ENCODE measurements around the gene MYOM3. TPM values are rescaled to one million over a fixed set of nuclear protein-coding genes. Genes with fewer than 3 reads are reported as not detected.

Gene MYOM3
- total RNA-seq, 2 experiments from 2014 or later = not detected

GRCh38 chr1:24081190-24081589, 30.7 kb downstream of the MYOM3 start:
- H3K4me1 Mint-ChIP-seq = no peaks in the 10 kb centered on the region
- CTCF ChIA-PET = interaction anchor here (2.1 kb wide), 1 partner anchor 70 kb away, joined by 4 read pairs; no protein-coding TSS in a partner anchor
- ATAC-seq = no peak

GRCh38 chr1:24080131-24080530, 31.8 kb downstream of the MYOM3 start:
- Mint-ChIP-seq H3K36me3 (no peaks in the 10 kb centered on the region), H3K4me3 (no peak overlapping the region), H3K27me3 (peaks cover 6% of the 10 kb centered on the region), H3K4me1 (no peaks in the 10 kb centered on the region), H3K9me3 (ENCODE audit: low read depth) (no peaks in the 10 kb centered on the region), H3K27ac (no peak overlapping the region)
- CTCF ChIA-PET = no interaction called here
- no peak for ATAC-seq
- no peak for DNase-seq

More at GRCh38 chr1:24081190-24081589, 30.7 kb downstream of the MYOM3 start:
- Mint-ChIP-seq H3K27ac (no peak overlapping the region), H3K36me3 (no peaks in the 10 kb centered on the region), H3K9me3 (ENCODE audit: low read depth) (no peaks in the 10 kb centered on the region), H3K4me3 (no peak overlapping the region), H3K27me3 (peaks cover 7% of the 10 kb centered on the region)
- DNase-seq = no peak

GRCh38 chr1:24077278-24077978, 34.5 kb downstream of the MYOM3 start:
- ATAC-seq (no peak), DNase-seq (no peak)
- H3K4me1 Mint-ChIP-seq = no peaks in the 10 kb centered on the region
- H3K27ac Mint-ChIP-seq = no peak overlapping the region
- H3K27me3 Mint-ChIP-seq = peaks cover 3% of the 10 kb centered on the region
- H3K4me3 Mint-ChIP-seq = no peak overlapping the region
- H3K36me3 Mint-ChIP-seq = no peaks in the 10 kb centered on the region
- H3K9me3 Mint-ChIP-seq (ENCODE audit: low read depth) = no peaks in the 10 kb centered on the region
- CTCF ChIA-PET = no interaction called here

GRCh38 chr1:24075946-24076345, 36.0 kb downstream of the MYOM3 start:
- Mint-ChIP-seq H3K4me1 (peaks cover 1% of the 10 kb centered on the region), H3K4me3 (no peak overlapping the region), H3K9me3 (ENCODE audit: low read depth) (no peaks in the 10 kb centered on the region), H3K27me3 (peaks cover 6% of the 10 kb centered on the region), H3K27ac (no peak overlapping the region), H3K36me3 (no peaks in the 10 kb centered on the region)
- ATAC-seq (no peak), DNase-seq (no peak)
- CTCF ChIA-PET = no interaction called here

- DNase-seq (no peak), ATAC-seq (no peak)
- Mint-ChIP-seq H3K9me3 (ENCODE audit: low read depth) (no peaks in the 10 kb centered on the region), H3K27me3 (peaks cover 10% of the 10 kb centered on the region), H3K36me3 (no peaks in the 10 kb centered on the region), H3K4me3 (no peak overlapping the region), H3K27ac (no peak overlapping the region), H3K4me1 (peaks cover 4% of the 10 kb centered on the region)
- CTCF ChIA-PET = no interaction called here
Measured at GRCh38 chr1:24075590-24075854, 36.4 kb downstream of the MYOM3 start.

- ATAC-seq (no peak), DNase-seq (no peak)
- Mint-ChIP-seq H3K4me3 (no peak overlapping the region), H3K27ac (no peak overlapping the region), H3K27me3 (peaks cover 10% of the 10 kb centered on the region), H3K9me3 (ENCODE audit: low read depth) (no peaks in the 10 kb centered on the region), H3K36me3 (no peaks in the 10 kb centered on the region), H3K4me1 (peaks cover 4% of the 10 kb centered on the region)
- CTCF ChIA-PET = no interaction called here
Measured at GRCh38 chr1:24074817-24075589, 36.9 kb downstream of the MYOM3 start.

- Mint-ChIP-seq H3K9me3 (ENCODE audit: low read depth) (no peaks in the 10 kb centered on the region), H3K27me3 (peaks cover 10% of the 10 kb centered on the region), H3K4me3 (no peak overlapping the region), H3K4me1 (peaks cover 4% of the 10 kb centered on the region), H3K36me3 (no peaks in the 10 kb centered on the region), H3K27ac (no peak overlapping the region)
- no peak for ATAC-seq
- CTCF ChIA-PET = no interaction called here
- no peak for DNase-seq
Measured at GRCh38 chr1:24074196-24074595, 37.7 kb downstream of the MYOM3 start.

- Mint-ChIP-seq H3K4me3 (no peak overlapping the region), H3K27me3 (peaks cover 14% of the 10 kb centered on the region), H3K4me1 (peaks cover 4% of the 10 kb centered on the region), H3K27ac (no peak overlapping the region), H3K9me3 (ENCODE audit: low read depth) (no peaks in the 10 kb centered on the region), H3K36me3 (no peaks in the 10 kb centered on the region)
- CTCF ChIA-PET = interaction anchor here (1.2 to 2.2 kb wide), 6 partner anchors 11 to 300 kb away, joined by 3 to 8 read pairs (median 3); partner anchors contain the start of gene MYOM3
- ATAC-seq (no peak), DNase-seq (no peak)
Measured at GRCh38 chr1:24071941-24072340, 40.0 kb downstream of the MYOM3 start.

GRCh38 chr1:24070821-24071393, 41.0 kb downstream of the MYOM3 start:
- Mint-ChIP-seq H3K4me3 (no peak overlapping the region), H3K9me3 (ENCODE audit: low read depth) (no peaks in the 10 kb centered on the region), H3K27ac (no peak overlapping the region), H3K27me3 (peaks cover 14% of the 10 kb centered on the region), H3K4me1 (peaks cover 4% of the 10 kb centered on the region), H3K36me3 (no peaks in the 10 kb centered on the region)
- peak; percentile 81 for DNase-seq
- CTCF ChIA-PET = interaction anchor here (0.7 to 2.2 kb wide), 14 partner anchors 10 to 321 kb away, joined by 3 to 8 read pairs (median 4); partner anchors contain the start of genes LYPLA2 and MYOM3
- peak; percentile 92 for ATAC-seq

- CTCF ChIA-PET = interaction anchor here (0.9 to 2.2 kb wide), 7 partner anchors 43 to 322 kb away, joined by 3 to 8 read pairs (median 5); partner anchors contain the start of genes LYPLA2 and MYOM3
- no peak for DNase-seq
- Mint-ChIP-seq H3K4me3 (no peak overlapping the region), H3K27me3 (peaks cover 14% of the 10 kb centered on the region), H3K27ac (no peak overlapping the region), H3K9me3 (ENCODE audit: low read depth) (no peaks in the 10 kb centered on the region), H3K4me1 (peaks cover 4% of the 10 kb centered on the region), H3K36me3 (no peaks in the 10 kb centered on the region)
- no peak for ATAC-seq
Measured at GRCh38 chr1:24069817-24070216, 42.1 kb downstream of the MYOM3 start.

- no peak for DNase-seq
- Mint-ChIP-seq H3K36me3 (no peaks in the 10 kb centered on the region), H3K4me1 (peaks cover 4% of the 10 kb centered on the region), H3K27ac (no peak overlapping the region), H3K27me3 (peaks cover 14% of the 10 kb centered on the region), H3K9me3 (ENCODE audit: low read depth) (no peaks in the 10 kb centered on the region), H3K4me3 (no peak overlapping the region)
- CTCF ChIA-PET = no interaction called here
- no peak for ATAC-seq
Measured at GRCh38 chr1:24067978-24068377, 44.0 kb downstream of the MYOM3 start.

GRCh38 chr1:24065304-24065703, 46.6 kb downstream of the MYOM3 start:
- Mint-ChIP-seq H3K36me3 (no peaks in the 10 kb centered on the region), H3K4me3 (no peak overlapping the region), H3K9me3 (ENCODE audit: low read depth) (peaks cover 2% of the 10 kb centered on the region), H3K27ac (no peak overlapping the region), H3K27me3 (peaks cover 7% of the 10 kb centered on the region), H3K4me1 (no peaks in the 10 kb centered on the region)
- no peak for DNase-seq
- CTCF ChIA-PET = no interaction called here
- ATAC-seq = no peak

- Mint-ChIP-seq H3K4me1 (no peaks in the 10 kb centered on the region), H3K4me3 (no peak overlapping the region), H3K36me3 (no peaks in the 10 kb centered on the region), H3K27ac (no peak overlapping the region), H3K9me3 (ENCODE audit: low read depth) (peaks cover 2% of the 10 kb centered on the region), H3K27me3 (peaks cover 2% of the 10 kb centered on the region)
- DNase-seq = no peak
- ATAC-seq = no peak
- CTCF ChIA-PET = no interaction called here
Measured at GRCh38 chr1:24062221-24062620, 49.7 kb downstream of the MYOM3 start.

- H3K27ac Mint-ChIP-seq = no peak overlapping the region
- no peak for ATAC-seq
- peaks cover 2% of the 10 kb centered on the region for H3K9me3 Mint-ChIP-seq (ENCODE audit: low read depth)
- peaks cover 2% of the 10 kb centered on the region for H3K27me3 Mint-ChIP-seq
- CTCF ChIA-PET = interaction anchor here (1.0 to 1.3 kb wide), 2 partner anchors 11 to 130 kb away, joined by 3 read pairs; no protein-coding TSS in a partner anchor
- H3K4me1 Mint-ChIP-seq = no peaks in the 10 kb centered on the region
- H3K4me3 Mint-ChIP-seq = no peak overlapping the region
- no peak for DNase-seq
- H3K36me3 Mint-ChIP-seq = no peaks in the 10 kb centered on the region
Measured at GRCh38 chr1:24060482-24060881, 51.5 kb downstream of the MYOM3 start.
